ENCODE results near the gene ACSM2A. TPM values are rescaled to one million over a fixed set of nuclear protein-coding genes. Genes with fewer than 3 reads are reported as not detected.

Gene ACSM2A
- total RNA-seq, 1 experiment from 2014 or later: not detected

DNA sequence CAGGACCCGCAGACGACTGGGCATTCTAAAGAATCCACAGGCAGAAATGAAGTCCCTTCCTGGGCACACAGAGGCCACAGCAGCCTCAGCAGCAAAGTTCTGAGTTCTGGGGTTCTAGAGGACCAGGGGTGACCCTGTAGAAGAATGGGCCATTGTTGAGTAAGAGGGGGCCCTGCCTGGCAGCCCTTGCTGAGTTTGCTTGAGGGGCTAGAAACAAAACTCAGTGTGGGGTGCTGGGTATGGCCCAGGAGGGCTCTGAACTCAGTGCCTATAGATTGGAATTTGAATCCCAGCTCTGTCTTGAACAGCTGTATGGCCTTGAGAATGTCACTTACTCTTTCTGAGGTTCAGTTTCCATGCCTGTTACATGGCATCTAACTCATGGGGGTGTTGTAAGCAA, 46.7 kb upstream of the ACSM2A start, which contains the start of gene PDILT:
Gene PDILT, minus strand, starts transcription at position 101 of the 400 bp plus-strand sequence. CDS start 5,437 bp downstream, outside the sequence.
- intact Hi-C loops (cut with micrococcal nuclease): no loop called here

More for the DNA sequence above, 46.7 kb upstream of the ACSM2A start, which contains the start of gene PDILT:
- no peaks in the 10 kb centered on the region; a peak in 1 of 4 replicates for H3K4me1 ChIP-seq (ENCODE audit: control insufficient read depth in 1 of 2, insufficient read depth in 2 of 2, low read length in 2 of 2)
- no peak within 1 kb of the TSS for H3K27ac ChIP-seq (ENCODE audit: low read depth, low read length)
- H2AFZ ChIP-seq (ENCODE audit: low read depth, low read length, poor library complexity, severe bottlenecking): no peak within 1 kb of the TSS
- no peak within 1 kb of the TSS for H3K9ac ChIP-seq (ENCODE audit: low read length)
- ChIA-PET CTCF (no interaction called here), POLR2A (no interaction called here), RAD21 (ENCODE audit: low non-redundant PET in 1 of 2, low total read pairs in 2 of 2, uncharacterized antibody in 2 of 2, unreplicated experiment in 2 of 2) (no interaction called here)
- H3K9me2 ChIP-seq (ENCODE audit: insufficient read depth): no peaks in the 10 kb centered on the region
- no peak within 1 kb of the TSS for H3K4me3 ChIP-seq (replicated peaks in 1 of 2; ENCODE audit: low read depth in 1 of 2, low read length in 2 of 2)
- H3K36me3 ChIP-seq (ENCODE audit: control insufficient read depth in 1 of 2, insufficient read depth in 2 of 2, low read length in 2 of 2): no peaks in the 10 kb centered on the region
- no peaks in the 10 kb centered on the region for H3K79me2 ChIP-seq (ENCODE audit: insufficient read depth, low read length)
- H3K9me3 ChIP-seq (ENCODE audit: control insufficient read depth in 1 of 2, insufficient read depth in 1 of 2, low read depth in 1 of 2, low read length in 2 of 2): no peaks in the 10 kb centered on the region
- no peak for TF ChIP-seq TCF7L2 (IDR thresholded peaks at IDR 0.05; ENCODE audit: borderline replicate concordance, extremely low read depth, insufficient read depth, insufficient read length)
- TF ChIP-seq CBX3 (IDR thresholded peaks at IDR 0.05; ENCODE audit: low read depth): no peak
- TF ChIP-seq, protein P1, sequence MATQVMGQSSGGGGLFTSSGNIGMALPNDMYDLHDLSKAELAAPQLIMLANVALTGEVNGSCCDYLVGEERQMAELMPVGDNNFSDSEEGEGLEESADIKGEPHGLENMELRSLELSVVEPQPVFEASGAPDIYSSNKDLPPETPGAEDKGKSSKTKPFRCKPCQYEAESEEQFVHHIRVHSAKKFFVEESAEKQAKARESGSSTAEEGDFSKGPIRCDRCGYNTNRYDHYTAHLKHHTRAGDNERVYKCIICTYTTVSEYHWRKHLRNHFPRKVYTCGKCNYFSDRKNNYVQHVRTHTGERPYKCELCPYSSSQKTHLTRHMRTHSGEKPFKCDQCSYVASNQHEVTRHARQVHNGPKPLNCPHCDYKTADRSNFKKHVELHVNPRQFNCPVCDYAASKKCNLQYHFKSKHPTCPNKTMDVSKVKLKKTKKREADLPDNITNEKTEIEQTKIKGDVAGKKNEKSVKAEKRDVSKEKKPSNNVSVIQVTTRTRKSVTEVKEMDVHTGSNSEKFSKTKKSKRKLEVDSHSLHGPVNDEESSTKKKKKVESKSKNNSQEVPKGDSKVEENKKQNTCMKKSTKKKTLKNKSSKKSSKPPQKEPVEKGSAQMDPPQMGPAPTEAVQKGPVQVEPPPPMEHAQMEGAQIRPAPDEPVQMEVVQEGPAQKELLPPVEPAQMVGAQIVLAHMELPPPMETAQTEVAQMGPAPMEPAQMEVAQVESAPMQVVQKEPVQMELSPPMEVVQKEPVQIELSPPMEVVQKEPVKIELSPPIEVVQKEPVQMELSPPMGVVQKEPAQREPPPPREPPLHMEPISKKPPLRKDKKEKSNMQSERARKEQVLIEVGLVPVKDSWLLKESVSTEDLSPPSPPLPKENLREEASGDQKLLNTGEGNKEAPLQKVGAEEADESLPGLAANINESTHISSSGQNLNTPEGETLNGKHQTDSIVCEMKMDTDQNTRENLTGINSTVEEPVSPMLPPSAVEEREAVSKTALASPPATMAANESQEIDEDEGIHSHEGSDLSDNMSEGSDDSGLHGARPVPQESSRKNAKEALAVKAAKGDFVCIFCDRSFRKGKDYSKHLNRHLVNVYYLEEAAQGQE (IDR thresholded peaks at IDR 0.05; ENCODE audit: low read depth): no peak
- H4K20me1 ChIP-seq (ENCODE audit: insufficient read depth): no peaks in the 10 kb centered on the region
- no peak within 1 kb of the TSS for H3K4me2 ChIP-seq (ENCODE audit: low read length)
- BruUV-seq (replicated peaks): no TSS peak
- H3K27me3 ChIP-seq (ENCODE audit: insufficient read depth, low read length): no peaks in the 10 kb centered on the region
- no peak for DNase-seq (ENCODE audit: low read depth, low spot score)
- ATAC-seq: no peak

All from HCT116 (cell line).